ENCODE results near the gene FHIT.
"Not testable (repeated sequence)": the region's sequence is repeated elsewhere in the genome, so short reads cannot be mapped to it uniquely, and the experiment has no call there.

The FHIT gene

DNA sequence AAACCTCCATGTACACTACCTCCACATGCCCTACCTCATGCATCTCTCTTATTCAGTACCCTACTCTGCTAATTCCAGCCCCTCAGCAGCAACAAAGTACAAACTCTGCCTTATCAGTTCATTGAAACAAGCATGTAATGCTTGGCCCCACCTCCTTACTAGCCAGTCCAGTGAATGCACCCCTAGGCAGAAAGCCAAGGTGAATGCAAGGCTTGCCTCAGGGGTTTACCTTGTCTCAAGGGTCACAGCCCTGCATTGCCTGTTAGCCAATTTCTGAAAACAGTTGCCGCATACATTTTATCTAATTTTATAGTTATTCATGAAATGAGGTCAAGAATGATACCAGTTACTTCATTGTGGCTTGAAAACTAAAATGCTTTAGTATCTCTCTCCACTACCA, 576.4 kb downstream of the FHIT start:
- no peak for DNase-seq (ENCODE audit: low read depth)
- no peak for TF ChIP-seq CTCF (IDR thresholded peaks at IDR 0.05; ENCODE audit: low read depth, low read length, missing control alignments)
- H3K4me3 ChIP-seq (ENCODE audit: low read depth, low read length) = no peak overlapping the region

- no peak for TF ChIP-seq CTCF (IDR thresholded peaks at IDR 0.05; ENCODE audit: low read depth, low read length, missing control alignments)
- no peak for DNase-seq (ENCODE audit: low read depth)
- no peak overlapping the region for H3K4me3 ChIP-seq (ENCODE audit: low read depth, low read length)
Observed at GRCh38 chr3:60673123-60673522, 578.1 kb downstream of the FHIT start.

DNA sequence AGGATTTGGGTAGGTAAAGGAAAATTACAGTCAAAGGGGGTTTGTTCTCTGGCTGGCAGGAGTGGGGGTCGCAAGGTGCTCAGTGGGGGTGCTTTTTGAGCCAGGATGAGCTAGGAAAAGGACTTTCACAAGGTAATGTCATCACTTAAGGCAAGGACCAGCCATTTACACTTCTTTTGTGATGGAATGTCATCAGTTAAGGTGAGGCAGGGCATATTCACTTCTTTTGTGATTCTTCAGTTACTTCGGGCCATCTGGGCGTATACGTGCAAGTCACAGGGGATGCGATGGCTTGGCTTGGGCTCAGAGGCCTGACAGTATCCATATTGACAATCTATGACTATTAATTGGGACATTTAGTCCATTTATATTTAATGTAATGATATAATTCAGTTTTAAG, 578.9 kb downstream of the FHIT start:
- not testable (repeated sequence) for H3K4me3 ChIP-seq (ENCODE audit: low read depth, low read length); DNase-seq (ENCODE audit: low read depth)

DNA sequence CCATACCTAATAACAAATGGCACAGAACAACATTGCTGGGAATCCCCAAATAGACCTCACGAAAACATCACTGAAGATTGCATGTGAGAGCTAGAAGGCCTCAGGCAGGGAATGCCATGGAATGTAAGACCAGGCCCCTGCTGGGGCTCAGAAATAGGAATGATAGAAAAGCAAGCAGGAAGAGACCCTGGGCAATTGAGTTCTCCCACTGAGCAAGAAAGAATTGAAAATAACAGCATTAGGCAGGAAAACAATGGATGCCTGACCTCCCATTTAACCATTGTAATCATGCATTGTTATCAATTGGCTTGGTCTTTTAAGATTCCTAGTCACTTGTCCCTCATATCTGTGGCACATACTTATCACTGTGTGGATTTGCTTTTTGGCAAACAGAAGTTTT, 581.6 kb downstream of the FHIT start:
- DNase-seq (ENCODE audit: low read depth) = no peak
- TF ChIP-seq CTCF (IDR thresholded peaks at IDR 0.05; ENCODE audit: low read depth, low read length, missing control alignments) = no peak

GRCh38 chr3:60660026-60660425, 591.2 kb downstream of the FHIT start:
- no peak for TF ChIP-seq CTCF (IDR thresholded peaks at IDR 0.05; ENCODE audit: low read depth, low read length, missing control alignments)
- no peak overlapping the region for H3K4me3 ChIP-seq (ENCODE audit: low read depth, low read length)
- no peak for DNase-seq (ENCODE audit: low read depth)

More for the DNA sequence above, 581.6 kb downstream of the FHIT start:
- no peak overlapping the region for H3K4me3 ChIP-seq (ENCODE audit: low read depth, low read length)

GRCh38 chr3:60659098-60659497, 592.2 kb downstream of the FHIT start:
- H3K4me3 ChIP-seq (ENCODE audit: low read depth, low read length) = no peak overlapping the region
- DNase-seq (ENCODE audit: low read depth) = no peak
- TF ChIP-seq CTCF (IDR thresholded peaks at IDR 0.05; ENCODE audit: low read depth, low read length, missing control alignments) = no peak

DNA sequence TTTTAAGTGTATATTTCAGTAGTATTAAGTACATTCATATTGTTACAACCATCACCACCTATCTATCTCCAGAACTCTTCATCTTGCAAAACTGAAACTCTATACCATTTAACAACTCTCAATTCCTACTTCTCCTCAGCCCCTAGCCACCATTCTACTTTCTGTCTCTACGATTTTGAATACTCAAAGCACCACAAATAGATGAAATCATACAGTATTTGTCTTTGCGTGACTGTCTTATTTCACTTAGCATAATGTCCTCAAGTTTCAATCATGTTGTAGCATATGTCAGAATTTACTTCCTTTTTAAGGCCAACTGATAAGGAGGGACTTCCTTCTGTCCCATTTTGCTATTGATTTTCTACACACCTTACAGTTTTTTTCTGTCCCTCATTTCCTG, 593.3 kb downstream of the FHIT start:
- H3K4me3 ChIP-seq (ENCODE audit: low read depth, low read length) = no peak overlapping the region
- DNase-seq (ENCODE audit: low read depth) = peak; percentile 8
- no peak for TF ChIP-seq CTCF (IDR thresholded peaks at IDR 0.05; ENCODE audit: low read depth, low read length, missing control alignments)

DNA sequence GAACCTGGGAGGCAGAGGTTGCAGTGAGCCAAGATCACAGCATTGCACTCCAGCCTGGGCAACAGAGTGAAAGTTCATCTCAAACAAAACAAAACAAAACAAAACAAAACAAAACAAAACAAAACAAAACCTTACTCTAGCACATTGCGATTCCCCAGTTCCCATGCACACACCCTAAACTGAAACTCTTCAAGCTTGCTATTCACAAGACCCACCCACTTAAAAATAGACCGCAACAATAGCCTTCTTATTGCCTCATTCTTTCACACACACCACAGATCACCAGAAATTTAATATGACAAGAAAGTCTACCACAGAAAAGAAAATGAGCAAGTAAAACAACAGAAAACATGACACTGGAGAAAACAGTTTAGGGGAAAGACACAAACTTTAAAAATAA, 598.4 kb downstream of the FHIT start:
- H3K4me3 ChIP-seq (ENCODE audit: low read depth, low read length) = no peak overlapping the region
- DNase-seq (ENCODE audit: low read depth) = no peak
- TF ChIP-seq CTCF (IDR thresholded peaks at IDR 0.05; ENCODE audit: low read depth, low read length, missing control alignments) = no peak
